GM19193 (cell line): ENCODE measurements around the gene CDC16.

Source experiments
- POLR2A ChIP-seq: IDR thresholded peaks from 4 replicates; pipeline ENCODE4 v1.6.1; 2011; ENCODE audit not compliant: insufficient read depth, insufficient read length; ENCODE audit errors: extremely low read depth

CDC16 gene

GRCh38 chr13:114320065-114320464 is 85.4 kb downstream of the CDC16 start:
- TF ChIP-seq POLR2A = no peak

- no peak for TF ChIP-seq POLR2A
These were observed 86.6 kb downstream of the CDC16 start for GRCh38 chr13:114321256-114321655.
